Ovary (tissue), 3 donors: ENCODE data around the gene TUBA3D.
"Not testable (repeated sequence)": the region's sequence is repeated elsewhere in the genome, so short reads cannot be mapped to it uniquely, and the experiment has no call there.

ENCODE experiments used
- CTCF ChIP-seq, 3 donors: fragments of 450-650 bp in 2 of 3; fragments of 200-600 bp in 1 of 3; IDR thresholded peaks; one replicate each; pipeline versions ENCODE4 v1.5.1 to v1.8.0; 2016 to 2022; ENCODE audit warnings: antibody characterized with exemption in 3 of 3, mild to moderate bottlenecking in 1 of 3
- EP300 ChIP-seq: sonication (generic); formaldehyde crosslinking; IDR thresholded peaks from one replicate; pipeline ENCODE4 v1.6.1; 2017; ENCODE audit warnings: antibody characterized with exemption
- POLR2A ChIP-seq: fragments of 450-650 bp; IDR thresholded peaks from one replicate; pipeline ENCODE4 v1.6.1; 2017; ENCODE audit warnings: antibody characterized with exemption, mild to moderate bottlenecking, moderate library complexity
- donor health status: DM: no; HTN: no; CAD: no.

- TF ChIP-seq CTCF (IDR thresholded peaks at IDR 0.05); EP300; POLR2A: not testable (repeated sequence)
Measured at GRCh38 chr2:131516621-131517020, 40.7 kb downstream of the TUBA3D start.
